ENCODE results near the gene KRT82. TPM values are rescaled to one million over a fixed set of nuclear protein-coding genes. Genes with fewer than 3 reads are reported as not detected.
"Not testable (repeated sequence)": the region's sequence is repeated elsewhere in the genome, so short reads cannot be mapped to it uniquely, and the experiment has no call there.

The KRT82 gene
- total RNA-seq, 2 donors from 2014 or later = not detected

DNA sequence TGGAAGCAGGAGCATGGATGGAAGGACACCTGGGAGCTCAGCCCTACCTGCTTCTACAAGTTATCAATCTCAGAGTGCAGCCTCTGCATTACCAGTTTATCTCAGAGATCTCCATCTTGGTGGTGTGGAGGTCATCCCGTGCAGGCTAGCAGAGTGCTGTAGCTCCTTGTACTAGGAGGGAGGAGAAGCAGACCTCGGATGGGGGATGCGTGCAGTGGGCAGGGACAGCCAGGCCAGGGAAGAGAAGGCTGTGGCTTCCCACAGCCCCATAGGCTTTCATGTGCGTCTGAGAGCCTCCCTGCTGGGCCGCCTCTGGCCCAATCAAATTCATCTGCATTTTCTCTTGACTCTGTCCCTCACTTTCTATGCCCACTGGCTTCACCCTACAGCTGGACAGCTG, 8.8 kb upstream of the KRT82 start:
- H3K27ac ChIP-seq = no peak overlapping the region
- intact Hi-C loops (cut with DNase I) = no loop called here
- DNase-seq = no peak

DNA sequence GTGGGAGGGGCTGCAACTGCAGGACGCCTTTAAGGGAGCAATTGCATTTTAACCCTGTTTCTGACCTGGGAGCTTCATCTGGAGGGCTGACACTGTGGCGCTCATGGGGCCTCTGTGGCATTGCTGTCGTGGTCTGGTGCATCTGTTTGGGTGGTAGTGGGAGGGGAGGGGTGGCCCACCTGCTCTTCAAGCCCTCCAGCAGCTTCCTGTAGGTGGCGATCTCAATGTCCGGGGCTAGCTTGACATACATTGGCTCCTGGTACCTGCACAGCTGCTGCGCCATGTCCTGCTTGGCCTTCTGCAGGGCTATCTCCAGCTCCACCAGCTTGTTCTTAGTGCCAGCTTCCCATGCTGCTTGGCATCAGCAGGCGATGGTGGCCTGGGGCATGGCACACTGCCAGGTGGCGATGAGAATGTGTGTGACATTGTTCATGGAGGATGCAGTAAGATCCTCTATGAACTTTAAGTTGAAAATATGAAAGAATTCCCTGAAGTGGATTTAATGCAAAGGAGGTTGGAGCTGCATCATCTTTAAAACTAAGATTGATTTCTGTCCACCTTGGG, 7.7 kb upstream of the KRT82 start:
- Histone ChIP-seq H3K4me1 (no peaks in the 10 kb centered on the region), H3K27me3 (no peaks in the 10 kb centered on the region), H3K9me3 (no peaks in the 10 kb centered on the region), H3K9ac (ENCODE audit: low read depth in 2 of 2, low read length in 2 of 2) (no peak overlapping the region), H3K36me3 (no peaks in the 10 kb centered on the region), H3K27ac (no peak overlapping the region), H3K4me3 (no peak overlapping the region)
- TF ChIP-seq, protein P1, sequence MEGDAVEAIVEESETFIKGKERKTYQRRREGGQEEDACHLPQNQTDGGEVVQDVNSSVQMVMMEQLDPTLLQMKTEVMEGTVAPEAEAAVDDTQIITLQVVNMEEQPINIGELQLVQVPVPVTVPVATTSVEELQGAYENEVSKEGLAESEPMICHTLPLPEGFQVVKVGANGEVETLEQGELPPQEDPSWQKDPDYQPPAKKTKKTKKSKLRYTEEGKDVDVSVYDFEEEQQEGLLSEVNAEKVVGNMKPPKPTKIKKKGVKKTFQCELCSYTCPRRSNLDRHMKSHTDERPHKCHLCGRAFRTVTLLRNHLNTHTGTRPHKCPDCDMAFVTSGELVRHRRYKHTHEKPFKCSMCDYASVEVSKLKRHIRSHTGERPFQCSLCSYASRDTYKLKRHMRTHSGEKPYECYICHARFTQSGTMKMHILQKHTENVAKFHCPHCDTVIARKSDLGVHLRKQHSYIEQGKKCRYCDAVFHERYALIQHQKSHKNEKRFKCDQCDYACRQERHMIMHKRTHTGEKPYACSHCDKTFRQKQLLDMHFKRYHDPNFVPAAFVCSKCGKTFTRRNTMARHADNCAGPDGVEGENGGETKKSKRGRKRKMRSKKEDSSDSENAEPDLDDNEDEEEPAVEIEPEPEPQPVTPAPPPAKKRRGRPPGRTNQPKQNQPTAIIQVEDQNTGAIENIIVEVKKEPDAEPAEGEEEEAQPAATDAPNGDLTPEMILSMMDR (IDR thresholded peaks at IDR 0.05) = no peak
- DNase-seq = no peak
- intact Hi-C loops (cut with DNase I) = no loop called here

More for the DNA sequence above, 8.8 kb upstream of the KRT82 start:
- Histone ChIP-seq H3K9ac (ENCODE audit: low read depth in 2 of 2, low read length in 2 of 2) (no peak overlapping the region), H3K27me3 (no peaks in the 10 kb centered on the region), H3K4me3 (no peak overlapping the region), H3K9me3 (no peaks in the 10 kb centered on the region), H3K36me3 (no peaks in the 10 kb centered on the region), H3K4me1 (no peaks in the 10 kb centered on the region)
- TF ChIP-seq, protein P1 (IDR thresholded peaks at IDR 0.05) = no peak

DNA sequence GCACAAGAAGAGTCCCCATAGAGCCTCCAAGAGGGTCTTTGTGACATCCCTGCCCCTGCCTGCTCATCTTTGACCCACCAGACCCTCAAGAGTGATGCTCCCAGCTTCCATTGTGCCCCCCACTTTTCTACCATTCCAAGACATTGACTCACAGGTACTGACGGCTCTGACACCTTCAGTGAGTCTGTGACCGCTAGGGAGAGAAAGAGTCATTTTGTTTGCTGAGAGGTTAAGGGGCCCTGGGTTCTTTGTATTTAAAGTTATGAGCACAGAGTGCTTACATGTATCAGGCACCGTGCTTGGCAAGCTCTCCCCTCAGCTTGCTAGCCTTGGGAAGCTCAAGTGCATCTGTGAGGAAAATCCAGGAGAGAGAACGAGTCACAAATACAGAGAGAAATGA, 7.1 kb upstream of the KRT82 start:
- DNase-seq = no peak
- TF ChIP-seq, protein P1 (IDR thresholded peaks at IDR 0.05) = no peak
- Histone ChIP-seq H3K36me3 (no peaks in the 10 kb centered on the region), H3K27me3 (no peaks in the 10 kb centered on the region), H3K4me1 (no peaks in the 10 kb centered on the region), H3K9me3 (no peaks in the 10 kb centered on the region), H3K4me3 (no peak overlapping the region), H3K9ac (ENCODE audit: low read depth in 2 of 2, low read length in 2 of 2) (no peak overlapping the region), H3K27ac (no peak overlapping the region)
- intact Hi-C loops (cut with DNase I) = no loop called here

DNA sequence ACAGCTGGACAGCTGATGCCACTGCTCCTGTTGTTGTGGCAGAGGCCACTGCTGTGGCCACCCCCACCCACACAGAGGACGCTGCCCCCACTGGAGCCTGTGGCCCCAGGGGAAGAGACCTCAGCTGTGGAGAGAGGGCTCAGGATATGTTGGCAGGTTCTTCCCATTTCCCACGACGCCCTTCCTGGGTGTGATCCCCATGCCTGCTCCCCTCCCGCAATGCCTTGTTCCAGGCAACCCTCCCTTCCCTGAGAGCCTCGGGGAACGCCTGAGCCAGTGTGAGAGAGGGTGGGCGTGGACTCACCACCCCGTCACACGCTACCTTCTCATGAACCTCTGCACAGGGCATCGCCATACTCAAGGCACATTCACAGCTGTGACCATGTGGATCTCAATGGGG, 5.7 kb upstream of the KRT82 start:
- Histone ChIP-seq H3K9me3 (no peaks in the 10 kb centered on the region), H3K4me1 (no peaks in the 10 kb centered on the region), H3K4me3 (no peak overlapping the region), H3K27ac (no peak overlapping the region), H3K9ac (ENCODE audit: low read depth in 2 of 2, low read length in 2 of 2) (no peak overlapping the region), H3K36me3 (no peaks in the 10 kb centered on the region), H3K27me3 (no peaks in the 10 kb centered on the region)
- TF ChIP-seq, protein P1 (IDR thresholded peaks at IDR 0.05) = no peak
- intact Hi-C loops (cut with DNase I) = no loop called here
- no peak for DNase-seq

DNA sequence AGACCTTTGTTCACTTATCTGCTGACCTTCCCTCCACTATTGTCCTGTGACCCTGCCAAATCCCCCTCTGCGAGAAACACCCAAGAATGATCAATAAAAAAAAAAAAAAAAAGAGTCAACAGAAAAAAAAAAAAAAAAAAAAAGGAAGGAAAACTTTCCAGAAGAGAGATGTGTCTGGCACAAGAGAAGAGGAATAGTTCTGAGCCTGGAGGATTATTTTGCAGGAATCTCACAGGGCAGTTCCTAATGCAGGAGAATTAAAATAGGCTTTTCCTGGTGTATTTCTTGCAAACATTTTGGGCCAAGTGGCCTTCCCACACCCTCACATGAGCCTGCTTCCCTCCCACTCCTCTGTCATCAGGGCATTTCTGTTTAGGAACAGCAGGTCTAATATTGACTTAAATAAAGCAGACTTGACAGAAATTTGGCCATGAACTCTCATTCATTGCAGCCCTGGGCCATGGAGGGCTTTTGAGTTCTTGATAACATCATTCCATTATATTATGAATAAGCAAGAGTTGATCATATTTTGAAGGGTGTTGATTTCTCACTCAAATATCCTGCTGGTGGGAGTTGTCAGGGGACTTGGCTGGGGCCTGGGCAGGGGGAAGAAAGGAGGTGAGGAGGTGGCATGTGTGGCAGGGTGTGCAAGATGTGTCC, 4.6 kb upstream of the KRT82 start:
- DNase-seq; H3K9me3 ChIP-seq; H3K4me1 ChIP-seq; H3K9ac ChIP-seq (ENCODE audit: low read depth in 2 of 2, low read length in 2 of 2); H3K27ac ChIP-seq; H3K36me3 ChIP-seq; H3K27me3 ChIP-seq; H3K4me3 ChIP-seq; intact Hi-C loops (cut with DNase I): not testable (repeated sequence)

DNA sequence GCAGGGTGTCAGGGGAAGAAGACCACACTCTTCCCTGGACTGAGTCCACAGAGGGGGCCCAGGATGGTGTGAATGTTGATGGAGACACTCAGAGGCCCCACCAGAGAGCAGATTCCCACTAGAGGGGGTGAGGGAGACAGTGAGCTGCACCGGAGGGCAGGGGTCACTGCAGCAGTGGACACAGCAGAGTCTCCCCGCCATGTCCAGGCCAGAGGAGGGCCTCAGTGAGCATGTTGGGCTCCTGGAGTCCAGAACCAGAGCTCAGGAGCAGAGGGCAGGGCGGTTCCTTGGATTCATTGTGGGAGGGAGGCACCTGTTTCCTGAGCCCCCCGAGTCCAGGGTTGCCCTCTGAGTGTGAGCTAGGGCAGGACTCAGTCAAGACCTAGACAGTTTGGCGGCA, 1.8 kb upstream of the KRT82 start:
- no peak overlapping the region for H3K27ac ChIP-seq
- H3K4me3 ChIP-seq = no peak overlapping the region
- H3K9ac ChIP-seq (ENCODE audit: low read depth in 2 of 2, low read length in 2 of 2) = no peak overlapping the region
- H3K27me3 ChIP-seq = no peaks in the 10 kb centered on the region
- no peak for DNase-seq
- no peaks in the 10 kb centered on the region for H3K36me3 ChIP-seq
- H3K9me3 ChIP-seq = no peaks in the 10 kb centered on the region
- no peaks in the 10 kb centered on the region for H3K4me1 ChIP-seq
- intact Hi-C loops (cut with DNase I) = no loop called here
- TF ChIP-seq, protein P1 (IDR thresholded peaks at IDR 0.05) = no peak

All from colonic mucosa (tissue), 4 donors.